HG02588 (cell line): ENCODE results near the gene RAB40A.
"Not testable (repeated sequence)": the region's sequence is repeated elsewhere in the genome, so short reads cannot be mapped to it uniquely, and the experiment has no call there.

Source experiments
- ATAC-seq: cut with Tn5 transposase; IDR thresholded peaks from one replicate; pipeline ENCODE4 v1.9.1; 2021; ENCODE audit warnings: mild to moderate bottlenecking, moderate library complexity; ENCODE audit not compliant: unreplicated experiment

RAB40A gene

GRCh38 chrX:103524747-103525146 is 5.5 kb upstream of the RAB40A start:
- ATAC-seq: no peak

GRCh38 chrX:103523605-103524004 is 4.3 kb upstream of the RAB40A start:
- no peak for ATAC-seq

GRCh38 chrX:103520386-103520785 is 1.1 kb upstream of the RAB40A start:
- no peak for ATAC-seq

DNA sequence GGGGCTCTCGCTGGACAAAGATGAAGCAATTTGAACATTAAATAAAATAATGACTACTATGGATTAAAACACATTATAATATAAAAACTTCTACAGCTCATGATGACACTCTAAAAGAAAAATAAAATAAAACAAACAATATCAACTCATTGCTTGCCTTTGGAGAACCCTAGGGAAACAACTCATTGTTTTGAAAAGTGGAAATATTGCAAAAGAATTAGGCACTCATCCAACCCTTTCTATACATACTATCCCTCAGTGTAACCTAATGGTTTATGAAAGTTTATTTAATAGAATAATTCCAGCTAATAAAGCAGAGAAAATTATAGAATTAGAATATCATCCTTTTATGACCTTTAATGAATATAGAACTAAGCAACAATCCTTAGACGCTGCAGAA is 718 bp downstream of the RAB40A start:
- ATAC-seq: no peak

DNA sequence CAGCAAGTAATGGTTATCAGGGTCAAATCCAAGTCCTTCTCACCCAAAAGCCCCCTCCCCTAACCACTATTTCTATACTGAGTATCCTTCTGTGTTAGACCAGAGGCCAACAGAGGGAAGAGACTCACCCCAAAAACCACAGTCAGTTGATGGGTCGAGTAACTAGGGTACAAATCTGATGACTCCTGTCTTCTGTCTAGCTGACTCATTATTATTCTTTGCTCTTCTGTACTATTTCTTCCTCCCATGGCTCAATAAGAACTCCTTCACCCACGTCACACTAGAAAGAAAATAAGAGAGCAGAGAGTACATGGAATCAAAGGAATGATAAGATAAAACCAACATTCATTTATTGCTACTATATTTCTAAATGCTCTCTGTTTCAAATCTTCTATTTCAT is 2.0 kb downstream of the RAB40A start:
- ATAC-seq: no peak

- no peak for ATAC-seq
Measured at GRCh38 chrX:103513476-103514108, 5.7 kb downstream of the RAB40A start.

- no peak for ATAC-seq
Measured at GRCh38 chrX:103513067-103513466, 6.2 kb downstream of the RAB40A start.

DNA sequence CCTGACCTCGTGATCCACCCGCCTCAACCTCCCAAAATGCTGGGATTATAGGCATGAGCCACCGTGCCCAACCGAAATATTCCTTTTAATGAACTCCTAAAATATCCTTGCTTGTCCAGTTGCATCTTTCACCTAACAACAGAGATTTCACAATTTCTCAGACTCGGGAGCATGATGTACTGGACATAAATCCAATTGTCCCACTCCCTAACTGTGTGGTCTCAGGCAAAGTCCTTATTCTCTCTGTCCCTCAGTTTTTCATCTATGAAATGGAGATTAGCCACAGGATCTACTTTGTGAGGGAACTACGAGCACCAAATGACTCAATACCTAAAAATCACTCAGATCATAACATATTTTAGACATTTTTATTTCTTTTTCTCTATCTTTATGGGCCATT is 9.3 kb downstream of the RAB40A start:
- no peak for ATAC-seq

- no peak for ATAC-seq
Measured at GRCh38 chrX:103503853-103504207, 15.5 kb downstream of the RAB40A start.

DNA sequence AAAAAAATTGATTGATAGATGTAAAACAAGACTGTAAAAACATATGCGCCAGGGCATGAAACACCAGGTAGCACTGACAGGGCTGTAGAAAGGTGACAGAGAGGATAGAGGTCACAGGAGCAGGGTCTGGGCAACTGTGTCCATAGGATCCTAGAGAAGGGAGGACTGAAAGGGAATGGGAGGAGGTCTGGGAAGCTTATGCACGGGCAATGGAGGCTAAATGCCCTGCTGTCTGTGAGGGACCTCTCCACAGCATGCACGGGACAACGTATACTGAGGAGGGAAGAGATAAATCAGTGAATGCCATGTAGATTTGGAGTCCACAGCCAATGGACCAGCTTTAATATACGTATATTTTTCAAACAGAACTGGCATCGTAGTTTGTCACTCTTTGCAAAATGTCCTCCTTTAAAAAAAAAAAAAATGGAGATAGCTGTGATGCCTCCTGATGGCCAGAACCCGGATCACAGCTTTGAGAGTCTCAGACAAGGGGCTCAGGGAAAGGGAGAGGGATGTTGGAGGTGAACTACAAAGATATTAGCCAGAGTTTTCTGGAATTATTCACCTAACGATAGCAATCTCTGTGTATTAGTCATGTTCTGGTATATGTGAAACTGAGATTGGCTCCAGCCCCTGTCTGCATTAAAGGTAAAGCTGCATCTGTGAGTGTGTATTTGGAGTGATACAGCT is 16.0 kb downstream of the RAB40A start:
- ATAC-seq: no peak

- no peak for ATAC-seq
Measured at GRCh38 chrX:103498786-103499185, 20.5 kb downstream of the RAB40A start.

DNA sequence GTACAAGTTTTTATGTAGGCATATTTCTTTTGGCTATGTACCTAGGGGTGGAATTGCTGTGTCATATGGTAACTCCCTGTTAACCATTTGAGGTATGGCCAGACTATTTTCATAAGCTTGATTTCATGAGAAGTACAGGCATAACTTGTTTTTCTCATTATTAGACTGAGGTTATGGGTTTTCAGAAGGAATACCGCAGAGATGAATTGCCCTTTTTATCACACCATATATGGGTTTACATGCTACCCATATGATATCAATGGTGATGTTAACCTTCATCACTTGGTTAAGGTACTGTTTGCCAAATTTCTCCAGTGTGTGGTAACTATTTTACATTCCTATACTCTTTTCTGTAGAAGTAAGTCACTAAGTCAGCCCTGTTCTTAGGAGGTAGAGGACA is 23.5 kb downstream of the RAB40A start:
- no peak for ATAC-seq

GRCh38 chrX:103493578-103493977 is 25.7 kb downstream of the RAB40A start:
- ATAC-seq: not testable (repeated sequence)

GRCh38 chrX:103489733-103490132 is 29.6 kb downstream of the RAB40A start:
- not testable (repeated sequence) for ATAC-seq

DNA sequence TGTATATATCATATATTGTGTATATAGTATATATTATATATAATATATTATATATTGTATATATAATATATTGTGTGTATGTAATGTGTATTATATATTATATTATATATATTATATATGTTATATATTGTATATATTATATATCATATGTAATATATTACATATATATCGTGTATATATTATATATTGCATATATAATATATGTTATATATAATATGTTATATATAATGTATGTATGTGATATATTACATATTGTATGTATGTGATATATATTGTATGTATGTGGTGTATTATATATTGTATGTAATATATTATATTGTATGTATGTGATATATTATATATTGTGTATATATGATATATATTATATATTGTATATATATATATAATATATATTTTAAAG is 30.5 kb downstream of the RAB40A start:
- ATAC-seq: no peak

- no peak for ATAC-seq
Measured at GRCh38 chrX:103488332-103488731, 31.0 kb downstream of the RAB40A start.

DNA sequence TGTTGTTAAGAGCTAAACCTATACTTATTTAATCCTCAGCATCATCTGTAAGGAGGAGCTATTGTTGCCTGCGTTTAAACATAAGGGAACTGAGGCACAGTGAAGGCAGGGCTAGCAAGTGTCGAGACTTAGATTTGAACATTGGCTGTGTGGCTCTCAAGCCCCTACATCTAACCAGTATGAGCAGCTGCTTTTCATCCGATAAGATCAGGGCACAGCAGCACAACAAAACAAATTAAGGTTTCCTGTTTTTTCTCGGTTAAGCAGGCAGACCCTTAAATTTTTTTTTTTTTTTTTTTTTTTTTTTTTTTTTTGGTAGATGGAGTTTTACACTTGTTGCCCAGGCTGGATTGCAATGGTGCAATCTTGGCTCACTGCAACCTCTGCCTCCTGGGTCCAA is 35.6 kb downstream of the RAB40A start:
- ATAC-seq: no peak

DNA sequence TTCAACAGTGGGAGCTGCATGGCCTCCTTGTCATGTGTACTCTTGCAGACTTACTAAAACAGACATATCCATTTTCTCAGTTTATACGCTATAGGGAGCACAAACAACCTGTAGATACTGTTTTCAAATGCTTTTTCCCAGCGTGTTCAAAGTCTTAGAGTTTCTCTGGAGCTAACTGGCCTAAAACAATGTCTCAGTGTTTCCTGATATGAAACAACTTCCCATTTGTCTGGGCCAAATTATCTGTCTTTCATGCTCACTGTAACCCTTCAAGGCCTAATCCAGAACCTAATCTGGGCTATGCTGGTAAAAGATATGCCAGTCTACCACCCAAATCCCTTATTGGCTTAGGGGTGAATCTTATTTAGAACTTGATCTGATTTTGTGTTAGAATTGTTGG is 38.8 kb downstream of the RAB40A start:
- no peak for ATAC-seq

DNA sequence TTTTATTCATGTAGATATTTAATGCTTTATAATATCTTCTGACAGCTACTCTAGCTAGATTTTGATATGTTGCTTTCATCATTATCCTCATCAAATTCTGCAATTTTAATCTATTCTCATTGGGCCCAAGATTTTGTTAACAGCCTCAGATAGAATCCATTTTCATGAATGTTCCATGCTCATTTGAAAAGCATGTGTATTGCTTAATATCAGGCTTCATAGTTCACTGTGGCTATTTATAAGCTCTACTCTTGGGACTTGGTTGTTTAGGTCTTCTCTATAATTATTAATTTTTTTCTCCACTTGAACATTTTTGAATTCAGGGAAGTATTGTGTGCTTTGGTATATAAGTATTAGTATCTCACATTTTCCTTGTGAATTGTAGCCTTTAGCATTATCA is 41.8 kb downstream of the RAB40A start:
- no peak for ATAC-seq

GRCh38 chrX:103475381-103475780 is 43.9 kb downstream of the RAB40A start:
- ATAC-seq: no peak

DNA sequence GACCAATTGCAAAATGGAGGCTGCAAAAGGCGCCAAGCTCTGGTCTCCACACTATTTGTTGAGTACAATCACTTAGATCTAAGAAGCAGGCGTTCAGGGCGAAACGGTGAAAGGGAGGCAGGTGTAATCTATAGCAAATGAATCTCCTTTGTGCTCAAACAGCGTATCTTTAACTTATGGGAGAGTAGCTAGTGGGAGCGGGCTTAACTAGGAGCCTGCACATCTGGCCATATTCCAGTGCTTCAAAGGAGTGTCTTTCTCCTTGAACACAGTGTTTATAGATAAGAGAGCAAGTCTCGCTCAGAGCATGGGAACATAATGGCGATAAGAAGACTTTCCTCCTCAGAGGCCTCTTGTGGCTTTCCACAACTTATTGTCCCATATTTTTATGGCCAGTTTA is 49.3 kb downstream of the RAB40A start:
- not testable (repeated sequence) for ATAC-seq

- no peak for ATAC-seq
Measured at GRCh38 chrX:103467887-103468286, 51.4 kb downstream of the RAB40A start.

- no peak for ATAC-seq
Measured at GRCh38 chrX:103467156-103467555, 52.1 kb downstream of the RAB40A start.
